Trophoblast cell (in vitro differentiated cells and primary cell): ENCODE results near the gene ZBTB20.

Experiments used
- DNase-seq, 2 donors: peaks; one replicate each; pipeline ENCODE4 v3.0.0-alpha.2; 2016
- H2AFZ ChIP-seq: 2 replicates; pipeline ENCODE4 v1.6.1; 2013; ENCODE audit warnings: low read length, moderate library complexity, mild to moderate bottlenecking; ENCODE audit not compliant: insufficient read depth, poor library complexity
- H2AK5ac ChIP-seq: 2 replicates; pipeline ENCODE4 v1.6.1; 2013; ENCODE audit warnings: mild to moderate bottlenecking, low read length
- H2BK120ac ChIP-seq: 2 replicates; pipeline ENCODE4 v1.6.1; 2013; ENCODE audit warnings: low read length, mild to moderate bottlenecking, moderate library complexity; ENCODE audit not compliant: insufficient read depth, poor library complexity
- H2BK12ac ChIP-seq: 2 replicates; pipeline ENCODE4 v1.6.1; 2013; ENCODE audit warnings: mild to moderate bottlenecking, low read length, moderate library complexity
- H2BK5ac ChIP-seq: 2 replicates; pipeline ENCODE4 v1.6.1; 2013; ENCODE audit warnings: low read length, low read depth, moderate library complexity, mild to moderate bottlenecking; ENCODE audit not compliant: poor library complexity
- H3K14ac ChIP-seq: 2 replicates; pipeline ENCODE4 v1.6.1; 2013; ENCODE audit warnings: mild to moderate bottlenecking, low read length
- H3K18ac ChIP-seq: 2 replicates; pipeline ENCODE4 v1.6.1; 2013; ENCODE audit warnings: mild to moderate bottlenecking, low read length
- H3K23ac ChIP-seq: 2 replicates; pipeline ENCODE4 v1.6.1; 2013; ENCODE audit warnings: low read length
- H3K27ac ChIP-seq: 2 replicates; pipeline ENCODE4 v1.5.1; 2013; ENCODE audit warnings: low read depth, mild to moderate bottlenecking, inconsistent platforms, low read length, moderate library complexity
- H3K27me3 ChIP-seq: 2 replicates; pipeline ENCODE4 v1.6.1; 2013; ENCODE audit warnings: inconsistent platforms, mild to moderate bottlenecking, low read length, moderate library complexity; ENCODE audit not compliant: insufficient read depth
- H3K36me3 ChIP-seq, 2 experiments: 1 replicate in 1 of 2; 2 replicates in 1 of 2; pipeline ENCODE4 v1.6.1; 2013; ENCODE audit warnings: low read length in 2 of 2, mild to moderate bottlenecking in 2 of 2, moderate library complexity in 1 of 2; ENCODE audit not compliant: insufficient read depth in 2 of 2, control insufficient read depth in 1 of 2
- H3K4ac ChIP-seq: 2 replicates; pipeline ENCODE4 v1.6.1; 2013; ENCODE audit warnings: low read depth, mild to moderate bottlenecking, low read length, moderate library complexity
- H3K4me1 ChIP-seq, 2 experiments: 1 replicate in 1 of 2; 2 replicates in 1 of 2; pipeline ENCODE4 v1.6.1; 2013; ENCODE audit warnings: low read length in 2 of 2, mild to moderate bottlenecking in 2 of 2, moderate library complexity in 1 of 2; ENCODE audit not compliant: insufficient read depth in 2 of 2, control insufficient read depth in 1 of 2
- H3K4me2 ChIP-seq: 2 replicates; pipeline ENCODE4 v1.6.1; 2013; ENCODE audit warnings: inconsistent platforms, mild to moderate bottlenecking, low read length, moderate library complexity
- H3K4me3 ChIP-seq: 2 replicates; pipeline ENCODE4 v1.5.1; 2013; ENCODE audit warnings: mild to moderate bottlenecking, low read depth, low read length, inconsistent platforms
- H3K79me1 ChIP-seq: one replicate; pipeline ENCODE4 v1.6.1; 2013; ENCODE audit warnings: low read length
- H3K79me2 ChIP-seq: 2 replicates; pipeline ENCODE4 v1.6.1; 2013; ENCODE audit warnings: low read length, mild to moderate bottlenecking; ENCODE audit not compliant: control insufficient read depth, insufficient read depth, poor library complexity
- H3K9ac ChIP-seq: 2 replicates; pipeline ENCODE4 v1.6.1; 2013; ENCODE audit warnings: mild to moderate bottlenecking, low read length
- H3K9me3 ChIP-seq: 2 replicates; pipeline ENCODE4 v1.6.1; 2013; ENCODE audit warnings: low read depth, mild to moderate bottlenecking, control low read depth, inconsistent platforms, low read length; ENCODE audit not compliant: insufficient read depth
- H4K12ac ChIP-seq: 2 replicates; pipeline ENCODE4 v1.6.1; 2013; ENCODE audit warnings: low read depth, mild to moderate bottlenecking, low read length, moderate library complexity
- H4K8ac ChIP-seq: 2 replicates; pipeline ENCODE4 v1.6.1; 2013; ENCODE audit warnings: low read depth, mild to moderate bottlenecking, low read length, moderate library complexity
- H4K91ac ChIP-seq: one replicate; pipeline ENCODE4 v1.6.1; 2013; ENCODE audit warnings: low read depth, mild to moderate bottlenecking, low read length, moderate library complexity
- WGBS: extraction: QIAGEN DNeasy Blood & Tissue Kit; methylation state at CpG from one replicate; pipeline ENCODE4 v1.1.7; 2013; ENCODE audit warnings: missing lambda C conversion rate; ENCODE audit not compliant: insufficient read length, insufficient coverage; ENCODE audit errors: extremely low coverage; 5-methylcytosine and 5-hydroxymethylcytosine counted together

Gene ZBTB20

GRCh38 chr3:114848643-114849350, 298.3 kb downstream of the ZBTB20 start:
- Histone ChIP-seq H2BK5ac (no peak overlapping the region), H3K79me2 (no peaks in the 10 kb centered on the region), H3K18ac (no peak overlapping the region), H2BK120ac (no peak overlapping the region), H3K4ac (no peak overlapping the region), H4K91ac (no peak overlapping the region), H3K9ac (no peak overlapping the region), H3K36me3 (no peaks in the 10 kb centered on the region), H2BK12ac (no peak overlapping the region), H3K27ac (no peak overlapping the region), H3K4me2 (no peak overlapping the region), H3K27me3 (no peaks in the 10 kb centered on the region), H3K79me1 (no peaks in the 10 kb centered on the region), H3K4me3 (no peak overlapping the region), H3K9me3 (no peaks in the 10 kb centered on the region), H3K14ac (no peak overlapping the region), H4K12ac (no peak overlapping the region), H2AFZ (no peak overlapping the region), H4K8ac (no peak overlapping the region), H2AK5ac (no peak overlapping the region), H3K23ac (no peak overlapping the region), H3K4me1 (no peaks in the 10 kb centered on the region)
- WGBS = no CpG with 5 or more reads among the region's 3 CpGs
- DNase-seq = no peak

- Histone ChIP-seq H3K14ac (no peak overlapping the region), H3K4me3 (no peak overlapping the region), H2BK120ac (no peak overlapping the region), H3K4me1 (no peaks in the 10 kb centered on the region), H3K79me1 (no peaks in the 10 kb centered on the region), H2AK5ac (no peak overlapping the region), H4K91ac (no peak overlapping the region), H3K9me3 (no peaks in the 10 kb centered on the region), H3K36me3 (no peaks in the 10 kb centered on the region), H2AFZ (no peak overlapping the region), H3K18ac (no peak overlapping the region), H3K27ac (no peak overlapping the region), H4K8ac (no peak overlapping the region), H3K23ac (no peak overlapping the region), H3K4ac (no peak overlapping the region), H4K12ac (no peak overlapping the region), H3K79me2 (no peaks in the 10 kb centered on the region), H3K27me3 (no peaks in the 10 kb centered on the region), H2BK12ac (no peak overlapping the region), H2BK5ac (no peak overlapping the region), H3K4me2 (no peak overlapping the region), H3K9ac (no peak overlapping the region)
- no peak for DNase-seq
- WGBS = no CpG with 5 or more reads among the region's 7 CpGs
Observed at GRCh38 chr3:114848082-114848481, 299.0 kb downstream of the ZBTB20 start.

GRCh38 chr3:114847564-114847963, 299.5 kb downstream of the ZBTB20 start:
- Histone ChIP-seq H3K9me3 (no peaks in the 10 kb centered on the region), H4K91ac (no peak overlapping the region), H4K8ac (no peak overlapping the region), H3K14ac (no peak overlapping the region), H2BK5ac (no peak overlapping the region), H3K79me2 (no peaks in the 10 kb centered on the region), H3K27me3 (no peaks in the 10 kb centered on the region), H2AFZ (no peak overlapping the region), H3K4me1 (no peaks in the 10 kb centered on the region), H2BK12ac (no peak overlapping the region), H3K4me2 (no peak overlapping the region), H3K36me3 (no peaks in the 10 kb centered on the region), H3K18ac (no peak overlapping the region), H4K12ac (no peak overlapping the region), H3K4ac (no peak overlapping the region), H2BK120ac (no peak overlapping the region), H3K79me1 (no peaks in the 10 kb centered on the region), H3K23ac (no peak overlapping the region), H3K4me3 (no peak overlapping the region), H2AK5ac (no peak overlapping the region), H3K9ac (no peak overlapping the region), H3K27ac (no peak overlapping the region)
- no peak for DNase-seq
- WGBS = no CpG with 5 or more reads among the region's 2 CpGs

GRCh38 chr3:114846779-114847178, 300.3 kb downstream of the ZBTB20 start:
- Histone ChIP-seq H2BK12ac (no peak overlapping the region), H3K4ac (no peak overlapping the region), H4K8ac (no peak overlapping the region), H2AFZ (no peak overlapping the region), H3K4me2 (no peak overlapping the region), H2BK5ac (no peak overlapping the region), H3K36me3 (no peaks in the 10 kb centered on the region), H3K27me3 (no peaks in the 10 kb centered on the region), H3K79me1 (no peaks in the 10 kb centered on the region), H3K14ac (no peak overlapping the region), H3K79me2 (no peaks in the 10 kb centered on the region), H3K27ac (no peak overlapping the region), H3K9ac (no peak overlapping the region), H4K91ac (no peak overlapping the region), H2BK120ac (no peak overlapping the region), H3K18ac (no peak overlapping the region), H3K4me3 (no peak overlapping the region), H3K4me1 (no peaks in the 10 kb centered on the region), H4K12ac (no peak overlapping the region), H3K23ac (no peak overlapping the region), H3K9me3 (no peaks in the 10 kb centered on the region), H2AK5ac (no peak overlapping the region)
- no CpG with 5 or more reads among the region's 3 CpGs for WGBS
- no peak for DNase-seq
